ENCODE measurements around the gene PARN.
A peak's percentile ranks its signal among the peaks of the same experiment; 100 is the strongest.

PARN gene

DNA sequence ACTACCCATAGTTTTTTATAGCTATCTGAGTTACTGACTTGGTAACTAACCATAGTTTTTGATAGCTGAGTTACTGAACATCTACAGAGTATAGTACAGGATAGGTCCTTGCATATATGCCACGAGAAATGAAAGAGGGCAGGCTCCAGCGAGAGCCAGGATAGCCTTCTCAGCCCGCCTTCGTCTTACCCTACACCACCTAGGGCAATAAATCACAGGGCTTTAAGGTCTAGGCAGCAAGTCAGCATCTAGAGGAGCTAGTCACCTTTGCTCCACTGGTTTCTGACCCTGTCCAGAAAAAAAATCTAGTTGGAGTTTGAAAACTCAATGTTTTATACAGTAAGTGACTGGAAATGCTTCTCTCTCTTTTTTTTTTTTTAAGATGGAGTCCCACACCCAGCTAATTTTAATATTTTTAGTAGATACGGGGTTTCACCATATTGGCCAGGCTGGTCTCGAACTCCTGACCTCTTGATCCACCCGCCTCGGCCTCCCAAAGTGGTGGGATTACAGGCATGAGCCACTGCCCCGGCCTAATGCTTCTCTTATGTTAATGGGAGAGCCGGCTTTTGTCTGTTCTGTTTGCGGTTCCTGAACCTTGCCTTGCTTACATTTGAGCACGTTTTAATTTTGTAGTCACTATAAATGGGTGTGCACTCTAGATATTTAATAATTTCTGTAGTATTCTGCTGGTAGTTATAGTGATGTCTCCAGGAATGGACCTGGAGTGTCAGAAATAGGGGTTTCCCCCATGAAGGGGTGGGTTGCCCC lies 5.5 kb upstream of the PARN start:
- Histone ChIP-seq H3K27ac (ENCODE audit: extremely low read depth, low read depth, low read length) (no peak overlapping the region), H3K9me3 (ENCODE audit: control insufficient read depth, insufficient read depth, low read depth, low read length) (no peaks in the 10 kb centered on the region), H3K4me3 (ENCODE audit: low read depth, low read length) (no peak overlapping the region), H3K4me1 (ENCODE audit: control insufficient read depth, insufficient read depth, low read length) (0 out of 2 replicates have a peak, but pooled peaks cover under 1% of the 10 kb centered on the region), H3K36me3 (ENCODE audit: control insufficient read depth in 2 of 2, insufficient read depth in 1 of 2, low read length in 2 of 2) (peaks cover 5 to 30% of the 10 kb centered on the region in 2 experiments; a peak in 2 of 3 replicates)
- CTCF ChIA-PET, result no interaction called here
- TF ChIP-seq MZF1 (tag by site-specific recombination; IDR thresholded peaks at IDR 0.05; ENCODE audit: borderline replicate concordance) (no peak), ZFP69B (tag by site-specific recombination; IDR thresholded peaks at IDR 0.05) (no peak), ZNF354C (tag by site-specific recombination; IDR thresholded peaks at IDR 0.05; ENCODE audit: borderline replicate concordance, low read depth) (no peak), ZNF544 (tag by site-specific recombination; IDR thresholded peaks at IDR 0.05) (no peak), ZNF621 (tag by site-specific recombination; IDR thresholded peaks at IDR 0.05) (no peak), ZNF350 (tag by site-specific recombination; IDR thresholded peaks at IDR 0.05) (no peak), IKZF3 (tag by site-specific recombination; IDR thresholded peaks at IDR 0.05) (no peak), ZNF366 (tag by site-specific recombination; conservative IDR thresholded peaks at IDR 0.05) (no peak), WT1 (tag by site-specific recombination; IDR thresholded peaks at IDR 0.05) (no peak), ZNF112 (tag by site-specific recombination; IDR thresholded peaks at IDR 0.05) (no peak), ZNF302 (tag by site-specific recombination; IDR thresholded peaks at IDR 0.05; ENCODE audit: low read depth) (no peak), ZNF211 (tag by site-specific recombination; IDR thresholded peaks at IDR 0.05; ENCODE audit: low read depth) (no peak), ZNF426 (tag by site-specific recombination; IDR thresholded peaks at IDR 0.05) (no peak), ZNF623 (tag by site-specific recombination; IDR thresholded peaks at IDR 0.05) (no peak), ZNF610 (tag by site-specific recombination; IDR thresholded peaks at IDR 0.05; ENCODE audit: borderline replicate concordance) (no peak), ZNF140 (tag by site-specific recombination; IDR thresholded peaks at IDR 0.05) (no peak)
- TF ChIP-seq, protein P1, sequence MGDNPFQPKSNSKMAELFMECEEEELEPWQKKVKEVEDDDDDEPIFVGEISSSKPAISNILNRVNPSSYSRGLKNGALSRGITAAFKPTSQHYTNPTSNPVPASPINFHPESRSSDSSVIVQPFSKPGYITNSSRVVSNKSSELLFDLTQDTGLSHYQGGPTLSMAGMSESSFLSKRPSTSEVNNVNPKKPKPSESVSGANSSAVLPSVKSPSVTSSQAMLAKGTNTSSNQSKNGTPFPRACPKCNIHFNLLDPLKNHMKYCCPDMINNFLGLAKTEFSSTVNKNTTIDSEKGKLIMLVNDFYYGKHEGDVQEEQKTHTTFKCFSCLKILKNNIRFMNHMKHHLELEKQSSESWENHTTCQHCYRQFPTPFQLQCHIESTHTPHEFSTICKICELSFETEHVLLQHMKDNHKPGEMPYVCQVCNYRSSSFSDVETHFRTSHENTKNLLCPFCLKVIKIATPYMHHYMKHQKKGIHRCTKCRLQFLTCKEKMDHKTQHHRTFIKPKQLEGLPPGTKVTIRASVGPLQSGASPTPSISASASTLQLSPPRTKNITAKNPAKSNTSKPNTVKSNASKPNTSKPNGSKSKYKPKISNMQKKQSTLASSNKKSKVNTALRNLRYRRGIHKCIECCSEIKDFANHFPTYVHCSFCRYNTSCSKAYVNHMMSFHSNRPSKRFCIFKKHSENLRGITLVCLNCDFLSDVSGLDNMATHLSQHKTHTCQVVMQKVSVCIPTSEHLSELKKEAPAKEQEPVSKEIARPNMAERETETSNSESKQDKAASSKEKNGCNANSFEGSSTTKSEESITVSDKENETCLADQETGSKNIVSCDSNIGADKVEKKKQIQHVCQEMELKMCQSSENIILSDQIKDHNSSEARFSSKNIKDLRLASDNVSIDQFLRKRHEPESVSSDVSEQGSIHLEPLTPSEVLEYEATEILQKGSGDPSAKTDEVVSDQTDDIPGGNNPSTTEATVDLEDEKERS (tag by site-specific recombination; IDR thresholded peaks at IDR 0.05), result no peak
- POLR2A ChIA-PET, result no interaction called here

DNA sequence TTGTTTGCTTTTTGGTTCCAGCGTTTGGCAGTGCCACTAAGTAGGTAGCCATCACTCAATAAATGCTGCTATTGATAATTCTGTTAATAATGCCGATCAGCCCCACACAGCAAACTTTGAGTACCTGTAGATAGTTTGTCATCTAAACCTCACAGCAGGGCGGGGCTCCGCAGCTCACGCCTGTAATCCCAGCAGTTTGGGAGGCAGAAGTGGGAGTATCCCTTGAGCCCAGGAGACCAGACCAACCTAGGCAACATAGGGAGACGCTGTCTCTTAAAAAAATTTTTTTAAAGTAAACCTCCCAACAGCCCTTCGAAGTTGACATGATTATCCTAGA lies 4.3 kb upstream of the PARN start:
- Histone ChIP-seq H3K4me1 (ENCODE audit: control insufficient read depth, insufficient read depth, low read length) (0 out of 2 replicates have a peak, but pooled peaks cover 4% of the 10 kb centered on the region), H3K9me3 (ENCODE audit: control insufficient read depth, insufficient read depth, low read depth, low read length) (no peaks in the 10 kb centered on the region), H3K4me3 (ENCODE audit: low read depth, low read length) (peak overlapping the region; percentile 6), H3K27ac (ENCODE audit: extremely low read depth, low read depth, low read length) (no peak overlapping the region), H3K36me3 (ENCODE audit: control insufficient read depth in 2 of 2, insufficient read depth in 1 of 2, low read length in 2 of 2) (peaks cover 4 to 19% of the 10 kb centered on the region in 2 experiments; a peak in 2 of 3 replicates)
- CTCF ChIA-PET, result no interaction called here
- POLR2A ChIA-PET, result interaction anchor here (0.7 to 1.4 kb wide), 5 partner anchors 8 to 17 kb away, joined by 3 to 5 read pairs (median 4); no protein-coding TSS in a partner anchor
- TF ChIP-seq ZNF138 (tag by site-specific recombination; IDR thresholded peaks at IDR 0.05; ENCODE audit: borderline replicate concordance), result no peak
- TF ChIP-seq, protein P2, sequence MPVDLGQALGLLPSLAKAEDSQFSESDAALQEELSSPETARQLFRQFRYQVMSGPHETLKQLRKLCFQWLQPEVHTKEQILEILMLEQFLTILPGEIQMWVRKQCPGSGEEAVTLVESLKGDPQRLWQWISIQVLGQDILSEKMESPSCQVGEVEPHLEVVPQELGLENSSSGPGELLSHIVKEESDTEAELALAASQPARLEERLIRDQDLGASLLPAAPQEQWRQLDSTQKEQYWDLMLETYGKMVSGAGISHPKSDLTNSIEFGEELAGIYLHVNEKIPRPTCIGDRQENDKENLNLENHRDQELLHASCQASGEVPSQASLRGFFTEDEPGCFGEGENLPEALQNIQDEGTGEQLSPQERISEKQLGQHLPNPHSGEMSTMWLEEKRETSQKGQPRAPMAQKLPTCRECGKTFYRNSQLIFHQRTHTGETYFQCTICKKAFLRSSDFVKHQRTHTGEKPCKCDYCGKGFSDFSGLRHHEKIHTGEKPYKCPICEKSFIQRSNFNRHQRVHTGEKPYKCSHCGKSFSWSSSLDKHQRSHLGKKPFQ (tag by site-specific recombination; IDR thresholded peaks at IDR 0.05), result no peak

Measured in HEK293 (cell line).